Neural progenitor cell (in vitro differentiated cells): Measurements from ENCODE around the gene EPN2. TPM values are rescaled to one million over a fixed set of nuclear protein-coding genes. Genes with fewer than 3 reads are reported as not detected.

ENCODE experiments used
- DNase-seq: peaks from one replicate; pipeline ENCODE4 v3.0.0-alpha.2; 2016; ENCODE audit warnings: low spot score
- H2AFZ ChIP-seq: fragments of 200-600 bp; sonication (generic); replicated peaks from 2 replicates; pipeline ENCODE4 v1.6.1; 2016; ENCODE audit warnings: antibody characterized with exemption
- H3F3A ChIP-seq: fragments of 200-600 bp; sonication (generic); 2 replicates; pipeline ENCODE4 v1.6.1; 2016; ENCODE audit warnings: antibody characterized with exemption, low read depth
- H3K27ac ChIP-seq: fragments of 200-600 bp; sonication (generic); 2 replicates; pipeline ENCODE4 v1.5.1; 2016; ENCODE audit warnings: mild to moderate bottlenecking
- H3K27me3 ChIP-seq: fragments of 200-600 bp; sonication (generic); 2 replicates; pipeline ENCODE4 v1.6.1; 2016; ENCODE audit warnings: mild to moderate bottlenecking, moderate library complexity
- H3K36me3 ChIP-seq: fragments of 200-600 bp; sonication (generic); 2 replicates; pipeline ENCODE4 v1.5.1; 2016
- H3K4me1 ChIP-seq: fragments of 200-600 bp; sonication (generic); 2 replicates; pipeline ENCODE4 v1.6.1; 2016; ENCODE audit warnings: mixed run types
- H3K4me2 ChIP-seq: fragments of 200-600 bp; sonication (generic); 2 replicates; pipeline ENCODE4 v1.6.1; 2016
- H3K4me3 ChIP-seq: fragments of 200-600 bp; sonication (generic); 2 replicates; pipeline ENCODE4 v1.5.1; 2016
- H3K79me2 ChIP-seq: fragments of 200-600 bp; sonication (generic); 2 replicates; pipeline ENCODE4 v1.6.1; 2016; ENCODE audit warnings: low read depth
- H3K9ac ChIP-seq: fragments of 200-600 bp; sonication (generic); 2 replicates; pipeline ENCODE4 v1.6.1; 2016
- H3K9me3 ChIP-seq: fragments of 200-600 bp; sonication (generic); 2 replicates; pipeline ENCODE4 v1.5.1; 2016; ENCODE audit warnings: low read depth
- H4K20me1 ChIP-seq: fragments of 200-600 bp; sonication (generic); 2 replicates; pipeline ENCODE4 v1.6.1; 2016; ENCODE audit warnings: low read depth
- H3K27ac Mint-ChIP-seq: 3 replicates; pipeline ENCODE4 v1.8.0; 2021; ENCODE audit warnings: mixed read lengths
- H3K27me3 Mint-ChIP-seq: 2 replicates; pipeline ENCODE4 v1.8.0; 2022; ENCODE audit warnings: low read depth, mild to moderate bottlenecking, inconsistent platforms, moderate library complexity, mixed read lengths; ENCODE audit not compliant: insufficient read depth
- H3K36me3 Mint-ChIP-seq: 3 replicates; pipeline ENCODE4 v1.8.0; 2021; ENCODE audit warnings: mixed read lengths
- H3K4me1 Mint-ChIP-seq: 3 replicates; pipeline ENCODE4 v1.8.0; 2021; ENCODE audit warnings: mixed read lengths
- H3K4me3 Mint-ChIP-seq: 3 replicates; pipeline ENCODE4 v1.8.0; 2021; ENCODE audit warnings: mild to moderate bottlenecking, moderate library complexity, mixed read lengths
- H3K9me3 Mint-ChIP-seq: 3 replicates; pipeline ENCODE4 v1.8.0; 2020; ENCODE audit warnings: mixed read lengths
- EZH2 ChIP-seq: fragments of 200-600 bp; sonication (generic); IDR thresholded peaks from 2 replicates; pipeline ENCODE4 v1.6.1; 2017; ENCODE audit warnings: antibody characterized with exemption, mild to moderate bottlenecking, moderate library complexity
- EZH2phosphoT487 ChIP-seq: fragments of 200-600 bp; sonication (generic); IDR thresholded peaks from 2 replicates; pipeline ENCODE4 v1.6.1; 2017; ENCODE audit warnings: antibody characterized with exemption
- total RNA-seq: library from RNA; depleted of rRNA; stranded (reverse); fragments of >200 nt; gene quantifications from 2 replicates; pipeline ENCODE4 v1.2.3, GENCODE V29; 2015; ENCODE audit warnings: low replicate concordance
- TF ChIP-seq, protein P1 (sequence below): fragments of 200-600 bp; sonication (generic); IDR thresholded peaks from 2 replicates; pipeline ENCODE4 v1.5.1; 2017; ENCODE audit warnings: antibody characterized with exemption, mild to moderate bottlenecking

The EPN2 gene
- total RNA-seq, 1 donor from 2014 or later: 30.5 TPM

- Histone ChIP-seq H3F3A (peaks cover 5% of the 10 kb centered on the region), H2AFZ (no peak overlapping the region), H3K27me3 (no peaks in the 10 kb centered on the region), H3K27ac (no peak overlapping the region), H3K4me1 (peaks cover 8% of the 10 kb centered on the region), H3K36me3 (peaks cover 11% of the 10 kb centered on the region), H4K20me1 (peaks cover 15% of the 10 kb centered on the region), H3K79me2 (no peaks in the 10 kb centered on the region), H3K4me3 (no peak overlapping the region), H3K9ac (no peak overlapping the region), H3K4me2 (no peak overlapping the region), H3K9me3 (peaks cover 12% of the 10 kb centered on the region)
- H3K27ac Mint-ChIP-seq: peak overlapping the region; percentile 76
- no peak for TF ChIP-seq EZH2
- TF ChIP-seq EZH2phosphoT487: no peak
- TF ChIP-seq, protein P1, sequence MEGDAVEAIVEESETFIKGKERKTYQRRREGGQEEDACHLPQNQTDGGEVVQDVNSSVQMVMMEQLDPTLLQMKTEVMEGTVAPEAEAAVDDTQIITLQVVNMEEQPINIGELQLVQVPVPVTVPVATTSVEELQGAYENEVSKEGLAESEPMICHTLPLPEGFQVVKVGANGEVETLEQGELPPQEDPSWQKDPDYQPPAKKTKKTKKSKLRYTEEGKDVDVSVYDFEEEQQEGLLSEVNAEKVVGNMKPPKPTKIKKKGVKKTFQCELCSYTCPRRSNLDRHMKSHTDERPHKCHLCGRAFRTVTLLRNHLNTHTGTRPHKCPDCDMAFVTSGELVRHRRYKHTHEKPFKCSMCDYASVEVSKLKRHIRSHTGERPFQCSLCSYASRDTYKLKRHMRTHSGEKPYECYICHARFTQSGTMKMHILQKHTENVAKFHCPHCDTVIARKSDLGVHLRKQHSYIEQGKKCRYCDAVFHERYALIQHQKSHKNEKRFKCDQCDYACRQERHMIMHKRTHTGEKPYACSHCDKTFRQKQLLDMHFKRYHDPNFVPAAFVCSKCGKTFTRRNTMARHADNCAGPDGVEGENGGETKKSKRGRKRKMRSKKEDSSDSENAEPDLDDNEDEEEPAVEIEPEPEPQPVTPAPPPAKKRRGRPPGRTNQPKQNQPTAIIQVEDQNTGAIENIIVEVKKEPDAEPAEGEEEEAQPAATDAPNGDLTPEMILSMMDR: peak; percentile 44
- peaks cover 29% of the 10 kb centered on the region for H3K4me1 Mint-ChIP-seq
- peaks cover 3% of the 10 kb centered on the region for H3K27me3 Mint-ChIP-seq
- peak; percentile 44 for DNase-seq
- no peak overlapping the region for H3K4me3 Mint-ChIP-seq
- peaks cover 34% of the 10 kb centered on the region for H3K36me3 Mint-ChIP-seq
- H3K9me3 Mint-ChIP-seq: peaks cover 15% of the 10 kb centered on the region
These were observed 84.4 kb downstream of the EPN2 start for GRCh38 chr17:19321481-19322128.

GRCh38 chr17:19322129-19322505 lies 85.0 kb downstream of the EPN2 start:
- Mint-ChIP-seq H3K27ac (peak overlapping the region; percentile 76), H3K36me3 (peaks cover 39% of the 10 kb centered on the region), H3K27me3 (peaks cover 3% of the 10 kb centered on the region), H3K9me3 (peaks cover 15% of the 10 kb centered on the region), H3K4me1 (peaks cover 24% of the 10 kb centered on the region), H3K4me3 (no peak overlapping the region)
- no peak overlapping the region for H3K4me3 ChIP-seq
- H3K9ac ChIP-seq: no peak overlapping the region
- H3K9me3 ChIP-seq: peaks cover 12% of the 10 kb centered on the region
- TF ChIP-seq EZH2phosphoT487: no peak
- no peak for TF ChIP-seq EZH2
- TF ChIP-seq, protein P1: no peak
- H3F3A ChIP-seq: no peaks in the 10 kb centered on the region
- H3K36me3 ChIP-seq: peaks cover 11% of the 10 kb centered on the region
- H3K27me3 ChIP-seq: no peaks in the 10 kb centered on the region
- peaks cover 3% of the 10 kb centered on the region for H3K4me1 ChIP-seq
- no peak overlapping the region for H2AFZ ChIP-seq
- H4K20me1 ChIP-seq: peaks cover 9% of the 10 kb centered on the region
- no peak for DNase-seq
- H3K79me2 ChIP-seq: no peaks in the 10 kb centered on the region
- no peak overlapping the region for H3K4me2 ChIP-seq
- no peak overlapping the region for H3K27ac ChIP-seq

DNA sequence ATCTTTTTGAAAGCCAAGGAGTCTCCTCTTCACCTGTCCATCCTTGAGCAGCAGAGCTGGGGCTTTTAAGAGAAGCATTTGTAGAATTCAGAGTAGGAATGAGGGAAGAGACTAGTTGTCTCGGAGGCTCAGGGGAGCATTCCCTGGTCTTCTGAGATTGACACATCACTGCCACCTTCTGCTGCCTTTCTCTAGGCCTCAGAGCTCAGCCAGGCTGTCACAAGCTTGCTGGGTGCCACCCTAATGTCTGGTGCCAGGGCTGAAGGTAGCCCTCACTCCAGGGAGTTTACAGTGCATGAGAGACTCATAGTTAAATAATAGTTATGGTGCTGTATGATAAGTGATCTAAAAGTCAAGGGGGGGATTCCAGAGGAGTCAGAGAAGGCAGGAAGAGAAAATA lies 85.7 kb downstream of the EPN2 start:
- peaks cover 15% of the 10 kb centered on the region for H3K9me3 Mint-ChIP-seq
- Histone ChIP-seq H4K20me1 (peaks cover 2% of the 10 kb centered on the region), H3K4me3 (no peak overlapping the region), H3K4me2 (no peak overlapping the region), H3K9ac (no peak overlapping the region), H3K27ac (no peak overlapping the region), H3K9me3 (peaks cover 12% of the 10 kb centered on the region), H3K4me1 (no peaks in the 10 kb centered on the region), H3K36me3 (peaks cover 11% of the 10 kb centered on the region), H3F3A (no peaks in the 10 kb centered on the region), H2AFZ (no peak overlapping the region), H3K79me2 (no peaks in the 10 kb centered on the region), H3K27me3 (no peaks in the 10 kb centered on the region)
- TF ChIP-seq, protein P1: no peak
- TF ChIP-seq EZH2phosphoT487: no peak
- no peak for TF ChIP-seq EZH2
- peaks cover 39% of the 10 kb centered on the region for H3K36me3 Mint-ChIP-seq
- no peak for DNase-seq
- H3K27ac Mint-ChIP-seq: no peak overlapping the region
- H3K4me1 Mint-ChIP-seq: peaks cover 17% of the 10 kb centered on the region
- H3K4me3 Mint-ChIP-seq: no peak overlapping the region
- H3K27me3 Mint-ChIP-seq: no peaks in the 10 kb centered on the region
